ENCODE measurements around the gene CYP2A13.
"Not testable (repeated sequence)": the region's sequence is repeated elsewhere in the genome, so short reads cannot be mapped to it uniquely, and the experiment has no call there.

The CYP2A13 gene

GRCh38 chr19:41120929-41121911, 33.0 kb downstream of the CYP2A13 start:
- peak; percentile 90 for DNase-seq

- not testable (repeated sequence) for DNase-seq
Measured at GRCh38 chr19:41122846-41123245, 34.6 kb downstream of the CYP2A13 start.

GRCh38 chr19:41123716-41124294, 35.6 kb downstream of the CYP2A13 start:
- no peak for DNase-seq

- DNase-seq, result peak; percentile 48
Measured at GRCh38 chr19:41126765-41127203, 38.5 kb downstream of the CYP2A13 start.

- DNase-seq, result not testable (repeated sequence)
Measured at GRCh38 chr19:41127362-41127761, 39.1 kb downstream of the CYP2A13 start.

- peak; percentile 86 for DNase-seq
Measured at GRCh38 chr19:41127801-41128300, 39.6 kb downstream of the CYP2A13 start.

GRCh38 chr19:41128692-41129091, 40.4 kb downstream of the CYP2A13 start:
- DNase-seq, result no peak

- DNase-seq, result no peak
Measured at GRCh38 chr19:41131186-41131585, 42.9 kb downstream of the CYP2A13 start.

- no peak for DNase-seq
Measured at GRCh38 chr19:41133260-41133659, 45.0 kb downstream of the CYP2A13 start.

GRCh38 chr19:41134616-41135015, 46.4 kb downstream of the CYP2A13 start:
- no peak for DNase-seq

GRCh38 chr19:41135390-41136384, 47.4 kb downstream of the CYP2A13 start:
- DNase-seq, result peak; percentile 59

- DNase-seq, result peak; percentile 67
Measured at GRCh38 chr19:41136636-41137455, 48.6 kb downstream of the CYP2A13 start.

GRCh38 chr19:41144403-41144802, 56.2 kb downstream of the CYP2A13 start:
- peak; percentile 91 for DNase-seq
